Activated naive CD4-positive, alpha-beta T cell treated with anti-CD3 and anti-CD28 coated beads for 36 hours (primary cell): Measurements from ENCODE around the gene COQ9. TPM values are rescaled to one million over a fixed set of nuclear protein-coding genes. Genes with fewer than 3 reads are reported as not detected.
A peak's percentile ranks its signal among the peaks of the same experiment; 100 is the strongest.

Experiments
- CTCF ChIA-PET: fragments of 350-600 bp; sonication (Branson Sonifier 250); formaldehyde crosslinking; loops from one replicate; lab custom pipeline; 2021; ENCODE audit warnings: antibody characterized with exemption; lab: Charles Lee
- DNase-seq: peaks from one replicate; pipeline ENCODE4 v3.0.0-alpha.2; 2020
- H3K27ac Mint-ChIP-seq: one replicate; pipeline ENCODE4 v1.8.0; 2021; ENCODE audit warnings: mild to moderate bottlenecking, mixed read lengths
- H3K27me3 Mint-ChIP-seq: one replicate; pipeline ENCODE4 v1.8.0; 2021; ENCODE audit warnings: low read depth, mixed read lengths
- H3K36me3 Mint-ChIP-seq: one replicate; pipeline ENCODE4 v1.8.0; 2021; ENCODE audit warnings: low read depth, mixed read lengths
- H3K4me1 Mint-ChIP-seq: one replicate; pipeline ENCODE4 v1.8.0; 2021; ENCODE audit warnings: low read depth, mixed read lengths
- H3K4me3 Mint-ChIP-seq: one replicate; pipeline ENCODE4 v1.8.0; 2021; ENCODE audit warnings: mild to moderate bottlenecking, moderate library complexity, mixed read lengths
- H3K9me3 Mint-ChIP-seq: one replicate; pipeline ENCODE4 v1.8.0; 2021; ENCODE audit warnings: mixed read lengths
- intact Hi-C: fragments of 100-400 bp; cut with micrococcal nuclease; formaldehyde crosslinking; loops from one replicate; pipeline ENCODE4 v1.15.1; 2023
- total RNA-seq, 2 experiments: library from RNA; stranded (reverse); gene quantifications; one replicate each; pipeline ENCODE4 v1.2.3, GENCODE V29; 2021

The COQ9 gene
- total RNA-seq, 2 experiments from 2014 or later = 30.6 TPM

DNA sequence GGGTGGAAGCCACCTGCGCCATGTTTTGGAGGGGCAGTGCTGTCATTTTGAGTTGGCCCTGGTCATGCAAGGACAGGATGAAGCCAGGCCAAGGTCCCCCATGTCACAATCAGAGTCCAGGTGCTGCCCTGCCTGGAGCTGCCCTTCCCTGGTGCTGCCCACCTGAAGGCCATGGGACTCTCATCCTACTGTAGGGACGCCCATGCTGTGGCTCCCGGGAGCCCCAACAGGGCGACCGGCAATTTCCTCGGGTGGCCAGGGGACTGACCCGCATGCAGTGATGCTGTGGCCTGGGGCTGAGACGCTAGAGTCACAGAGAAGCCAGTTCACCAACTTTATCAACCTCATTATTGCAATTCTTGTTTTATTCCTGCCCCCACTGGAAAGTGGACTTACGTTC is 34.7 kb upstream of the COQ9 start:
- intact Hi-C loops = no loop called here
- peaks cover 5% of the 10 kb centered on the region for H3K4me1 Mint-ChIP-seq
- CTCF ChIA-PET = interaction anchor here (1.0 to 3.3 kb wide), 4 partner anchors 10 to 112 kb away, joined by 3 to 13 read pairs (median 6); no protein-coding TSS in a partner anchor

DNA sequence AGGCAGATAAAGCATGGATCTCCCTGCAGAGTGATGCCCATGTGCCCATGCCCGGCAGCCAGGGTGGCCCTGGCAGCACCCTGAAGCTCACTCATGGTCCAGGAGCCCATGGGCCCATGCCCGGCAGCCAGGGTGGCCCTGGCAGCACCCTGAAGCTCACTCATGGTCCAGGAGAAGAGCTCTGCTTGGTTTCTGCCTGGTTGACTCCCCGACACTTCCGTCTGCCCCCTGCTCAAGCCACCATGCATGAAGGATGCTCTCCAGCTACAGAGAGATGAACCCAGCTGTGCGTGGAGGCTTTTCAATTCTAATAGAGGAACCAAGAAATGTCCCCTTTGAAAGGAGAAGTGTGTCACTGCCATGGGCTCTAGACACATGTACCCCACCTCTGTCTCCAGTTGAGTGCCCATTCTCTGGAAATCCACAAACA is 34.0 kb upstream of the COQ9 start:
- no peaks in the 10 kb centered on the region for H3K27me3 Mint-ChIP-seq
- H3K27ac Mint-ChIP-seq = no peak overlapping the region
- H3K4me1 Mint-ChIP-seq = peaks cover 9% of the 10 kb centered on the region
- DNase-seq = no peak
- intact Hi-C loops = no loop called here
- H3K4me3 Mint-ChIP-seq = no peak overlapping the region
- CTCF ChIA-PET = interaction anchor here (1.0 to 3.3 kb wide), 3 partner anchors 9 to 113 kb away, joined by 3 to 13 read pairs (median 8); no protein-coding TSS in a partner anchor
- H3K9me3 Mint-ChIP-seq = no peaks in the 10 kb centered on the region
- no peaks in the 10 kb centered on the region for H3K36me3 Mint-ChIP-seq

More for the DNA sequence above, 34.7 kb upstream of the COQ9 start:
- DNase-seq = no peak
- no peak overlapping the region for H3K4me3 Mint-ChIP-seq
- H3K27ac Mint-ChIP-seq = no peak overlapping the region
- H3K9me3 Mint-ChIP-seq = no peaks in the 10 kb centered on the region
- no peaks in the 10 kb centered on the region for H3K27me3 Mint-ChIP-seq
- no peaks in the 10 kb centered on the region for H3K36me3 Mint-ChIP-seq

GRCh38 chr16:57413733-57414132 is 33.5 kb upstream of the COQ9 start:
- peaks cover 9% of the 10 kb centered on the region for H3K4me1 Mint-ChIP-seq
- intact Hi-C loops = no loop called here
- CTCF ChIA-PET = interaction anchor here (1.0 to 3.3 kb wide), 3 partner anchors 9 to 113 kb away, joined by 3 to 13 read pairs (median 8); no protein-coding TSS in a partner anchor
- DNase-seq = no peak
- no peaks in the 10 kb centered on the region for H3K27me3 Mint-ChIP-seq
- no peaks in the 10 kb centered on the region for H3K36me3 Mint-ChIP-seq
- H3K27ac Mint-ChIP-seq = no peak overlapping the region
- H3K9me3 Mint-ChIP-seq = no peaks in the 10 kb centered on the region
- no peak overlapping the region for H3K4me3 Mint-ChIP-seq

- no peaks in the 10 kb centered on the region for H3K27me3 Mint-ChIP-seq
- no peak overlapping the region for H3K4me3 Mint-ChIP-seq
- DNase-seq = no peak
- H3K9me3 Mint-ChIP-seq = no peaks in the 10 kb centered on the region
- H3K27ac Mint-ChIP-seq = no peak overlapping the region
- H3K4me1 Mint-ChIP-seq = peaks cover 16% of the 10 kb centered on the region
- CTCF ChIA-PET = interaction anchor here (0.6 to 5.4 kb wide), 22 partner anchors 16 to 331 kb away, joined by 3 to 191 read pairs (median 5); partner anchors contain the start of genes CIAPIN1, COQ9 and CPNE2
- intact Hi-C loops = loop anchor here (5.0 kb wide), 1 partner anchor 229 kb away; the partner anchor contains the start of genes PSME3IP1 and RSPRY1
- H3K36me3 Mint-ChIP-seq = no peaks in the 10 kb centered on the region
Observed at GRCh38 chr16:57416084-57416483, 31.2 kb upstream of the COQ9 start.

DNA sequence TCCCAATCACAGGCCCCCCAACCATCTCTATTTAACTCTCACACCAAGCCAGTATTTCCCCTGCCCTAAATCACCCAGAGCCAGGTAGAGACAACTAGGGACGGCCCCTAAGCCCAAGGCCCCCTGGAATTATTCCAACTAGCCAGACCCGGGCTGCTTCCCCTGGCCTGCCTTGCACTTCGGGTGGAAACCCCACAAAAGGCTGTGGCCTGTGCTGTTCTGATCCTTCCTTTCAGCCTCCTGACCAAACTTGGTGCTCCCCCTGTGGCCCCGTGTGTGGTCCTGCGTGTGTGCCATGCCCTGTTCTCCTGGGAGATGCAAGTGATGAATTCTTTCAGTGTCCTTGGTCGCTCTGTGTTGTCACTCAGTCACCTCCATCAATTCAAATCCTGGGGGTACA is 27.8 kb upstream of the COQ9 start:
- Mint-ChIP-seq H3K27ac (no peak overlapping the region), H3K36me3 (no peaks in the 10 kb centered on the region), H3K4me1 (peaks cover 16% of the 10 kb centered on the region), H3K4me3 (no peak overlapping the region), H3K27me3 (no peaks in the 10 kb centered on the region), H3K9me3 (no peaks in the 10 kb centered on the region)
- CTCF ChIA-PET = interaction anchor here (0.6 to 5.4 kb wide), 23 partner anchors 12 to 206 kb away, joined by 3 to 191 read pairs (median 4); partner anchors contain the start of gene POLR2C
- intact Hi-C loops = loop anchor here (1.0 to 5.0 kb wide), 5 partner anchors 14 to 232 kb away; partner anchors contain the start of genes POLR2C, PSME3IP1 and RSPRY1
- no peak for DNase-seq

DNA sequence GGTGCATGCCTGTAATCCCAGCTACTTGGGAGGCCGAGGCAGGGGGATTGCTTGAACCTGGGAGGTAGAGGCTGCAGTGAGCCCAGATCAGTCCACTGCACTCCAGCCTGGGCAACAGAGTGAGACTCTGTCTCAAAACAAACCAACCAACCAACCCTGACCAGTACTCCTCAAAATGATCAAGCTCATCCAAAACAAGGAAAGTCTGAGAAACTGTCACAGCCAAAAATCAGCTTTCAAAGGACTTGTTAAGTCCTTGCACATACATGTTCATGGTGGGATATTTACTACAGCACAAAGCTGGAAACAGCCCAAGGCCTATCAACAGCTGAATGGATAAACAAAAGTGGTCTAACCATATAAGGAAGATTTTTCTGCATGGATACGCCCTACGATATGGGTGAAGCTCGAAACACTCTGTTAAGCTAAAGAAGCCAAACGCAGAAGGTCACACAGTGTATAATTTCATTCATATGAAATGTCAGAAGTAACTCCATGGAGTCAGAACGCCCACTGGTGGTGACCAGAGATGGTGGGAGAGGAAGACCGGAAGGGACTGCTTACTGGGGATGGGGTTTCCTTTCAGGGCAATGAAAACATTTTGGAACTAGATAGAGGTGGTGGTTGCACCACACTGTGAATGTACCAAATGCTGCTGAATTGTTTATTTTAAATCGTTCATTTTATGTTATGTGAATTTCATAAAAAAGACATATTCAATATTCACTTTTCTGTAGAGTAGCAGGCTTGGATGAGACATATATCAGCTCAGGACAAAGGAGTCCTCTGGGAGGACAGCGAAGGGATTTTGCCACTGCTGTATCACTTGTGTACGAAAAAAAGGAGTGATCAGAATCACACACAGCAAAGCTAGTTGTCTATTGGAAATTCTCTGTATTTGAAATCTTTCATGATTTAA is 25.0 kb upstream of the COQ9 start:
- peaks cover 4% of the 10 kb centered on the region for H3K36me3 Mint-ChIP-seq
- H3K4me3 Mint-ChIP-seq = no peak overlapping the region
- CTCF ChIA-PET = interaction anchor here (0.5 to 2.0 kb wide), 10 partner anchors 10 to 338 kb away, joined by 3 to 11 read pairs (median 4); no protein-coding TSS in a partner anchor
- peak; percentile 33 for DNase-seq
- intact Hi-C loops = no loop called here
- H3K4me1 Mint-ChIP-seq = peaks cover 11% of the 10 kb centered on the region
- H3K27me3 Mint-ChIP-seq = no peaks in the 10 kb centered on the region
- no peak overlapping the region for H3K27ac Mint-ChIP-seq
- no peaks in the 10 kb centered on the region for H3K9me3 Mint-ChIP-seq

- DNase-seq = no peak
- Mint-ChIP-seq H3K9me3 (no peaks in the 10 kb centered on the region), H3K27me3 (no peaks in the 10 kb centered on the region), H3K4me1 (peaks cover 7% of the 10 kb centered on the region), H3K36me3 (peaks cover 10% of the 10 kb centered on the region), H3K27ac (no peak overlapping the region), H3K4me3 (no peak overlapping the region)
- intact Hi-C loops = no loop called here
- CTCF ChIA-PET = interaction anchor here (0.6 to 2.2 kb wide), 8 partner anchors 10 to 894 kb away, joined by 3 to 11 read pairs (median 4); no protein-coding TSS in a partner anchor
Observed at GRCh38 chr16:57423152-57423551, 24.1 kb upstream of the COQ9 start.

DNA sequence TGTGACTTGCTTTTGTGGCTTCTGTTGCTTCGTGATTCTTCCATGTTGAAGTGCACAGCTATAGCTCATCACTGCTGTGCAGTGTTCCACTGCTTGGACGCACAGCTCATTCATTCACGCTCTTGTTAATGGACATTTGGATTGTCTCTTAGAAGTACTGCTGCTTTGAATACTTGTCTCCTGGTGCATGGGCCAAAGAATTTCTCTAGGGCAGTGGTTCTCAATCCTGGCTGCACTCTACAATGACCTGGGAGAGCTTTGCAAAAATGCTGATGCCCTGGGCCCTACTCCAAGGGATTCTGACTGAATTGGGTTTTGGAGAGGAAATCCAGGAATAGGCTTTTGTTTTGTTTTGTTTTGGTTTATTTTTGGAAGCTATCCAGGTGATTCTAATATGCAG is 22.7 kb upstream of the COQ9 start:
- no peak for DNase-seq
- intact Hi-C loops = no loop called here
- no peak overlapping the region for H3K27ac Mint-ChIP-seq
- no peak overlapping the region for H3K4me3 Mint-ChIP-seq
- H3K36me3 Mint-ChIP-seq = peaks cover 16% of the 10 kb centered on the region
- CTCF ChIA-PET = interaction anchor here (0.6 to 2.2 kb wide), 4 partner anchors 9 to 124 kb away, joined by 3 to 6 read pairs (median 4); no protein-coding TSS in a partner anchor
- no peaks in the 10 kb centered on the region for H3K27me3 Mint-ChIP-seq
- no peaks in the 10 kb centered on the region for H3K9me3 Mint-ChIP-seq
- peaks cover 1% of the 10 kb centered on the region for H3K4me1 Mint-ChIP-seq

DNA sequence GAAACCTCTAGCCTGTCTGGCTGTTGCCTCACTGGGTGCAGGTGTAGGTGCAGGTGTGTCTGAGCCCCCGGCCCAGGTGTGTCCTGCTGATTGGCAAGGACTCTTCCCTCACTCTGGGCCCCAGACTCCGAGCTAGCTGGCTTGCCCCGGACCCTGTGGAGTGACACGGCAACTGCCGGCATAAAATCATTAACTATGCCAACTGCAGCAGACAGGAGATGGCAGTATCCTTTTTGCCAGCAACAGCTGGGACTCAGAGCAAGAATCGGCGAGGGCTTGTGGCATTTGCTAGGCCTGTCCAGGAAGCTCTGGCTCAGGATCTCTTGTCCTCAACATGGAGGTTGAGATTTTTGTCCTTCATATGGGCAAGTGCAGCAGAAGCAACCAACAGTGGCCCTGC is 20.9 kb upstream of the COQ9 start:
- Mint-ChIP-seq H3K4me3 (no peak overlapping the region), H3K27ac (no peak overlapping the region), H3K36me3 (peaks cover 28% of the 10 kb centered on the region), H3K27me3 (no peaks in the 10 kb centered on the region), H3K9me3 (no peaks in the 10 kb centered on the region), H3K4me1 (no peaks in the 10 kb centered on the region)
- intact Hi-C loops = no loop called here
- CTCF ChIA-PET = interaction anchor here (1.5 kb wide), 1 partner anchor 9 kb away, joined by 4 read pairs; no protein-coding TSS in a partner anchor
- DNase-seq = no peak

DNA sequence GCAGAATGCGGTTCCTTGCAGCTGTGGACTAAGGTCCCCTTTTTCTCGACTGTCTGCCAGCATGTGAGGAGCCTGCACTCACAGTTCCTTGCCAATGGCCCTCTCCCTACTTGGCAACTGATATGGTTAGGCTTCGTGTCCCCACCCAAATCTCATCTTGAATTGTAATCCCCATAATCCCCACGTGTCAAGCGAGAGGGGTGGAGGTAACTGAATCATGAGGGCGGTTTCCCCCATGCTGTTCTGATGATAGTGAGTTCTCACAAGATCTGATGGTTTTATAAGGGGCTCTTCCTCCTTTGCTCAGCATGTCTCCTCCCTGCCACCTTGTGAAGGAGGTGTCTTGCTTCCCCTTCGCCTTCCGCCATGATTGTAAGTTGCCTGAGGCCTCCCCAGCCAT is 20.0 kb upstream of the COQ9 start:
- Mint-ChIP-seq H3K36me3 (peaks cover 31% of the 10 kb centered on the region), H3K9me3 (no peaks in the 10 kb centered on the region), H3K27me3 (no peaks in the 10 kb centered on the region), H3K4me3 (no peak overlapping the region), H3K4me1 (no peaks in the 10 kb centered on the region), H3K27ac (no peak overlapping the region)
- no peak for DNase-seq
- CTCF ChIA-PET = interaction anchor here (0.6 to 1.5 kb wide), 2 partner anchors 10 to 24 kb away, joined by 3 to 4 read pairs; no protein-coding TSS in a partner anchor
- intact Hi-C loops = no loop called here

GRCh38 chr16:57427824-57428223 is 19.5 kb upstream of the COQ9 start:
- H3K4me3 Mint-ChIP-seq = no peak overlapping the region
- peaks cover 33% of the 10 kb centered on the region for H3K36me3 Mint-ChIP-seq
- no peaks in the 10 kb centered on the region for H3K27me3 Mint-ChIP-seq
- DNase-seq = no peak
- no peak overlapping the region for H3K27ac Mint-ChIP-seq
- peaks cover under 1% of the 10 kb centered on the region for H3K4me1 Mint-ChIP-seq
- CTCF ChIA-PET = no interaction called here
- H3K9me3 Mint-ChIP-seq = no peaks in the 10 kb centered on the region
- intact Hi-C loops = no loop called here

DNA sequence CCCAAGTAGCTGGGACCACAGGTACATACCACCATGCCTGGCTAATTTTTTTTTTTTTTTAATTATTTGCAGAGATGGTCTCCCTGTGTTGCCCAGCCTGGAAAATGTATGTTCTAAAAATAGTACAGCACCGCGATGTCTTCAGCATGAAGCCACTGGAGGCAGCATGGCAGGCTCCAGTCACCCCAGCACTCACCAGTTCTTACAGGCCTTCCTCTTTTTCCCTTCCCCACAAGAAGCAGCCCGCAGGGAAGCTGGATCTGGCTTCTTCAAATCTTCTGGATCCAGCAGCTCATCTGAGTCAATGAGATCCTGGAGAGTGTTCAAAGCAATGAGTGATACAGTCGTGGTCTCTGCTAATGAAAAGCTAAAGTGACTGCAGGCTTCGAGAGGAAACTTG is 16.3 kb upstream of the COQ9 start:
- Mint-ChIP-seq H3K9me3 (no peaks in the 10 kb centered on the region), H3K36me3 (peaks cover 47% of the 10 kb centered on the region), H3K27ac (no peak overlapping the region), H3K4me1 (peaks cover 25% of the 10 kb centered on the region), H3K4me3 (no peak overlapping the region), H3K27me3 (no peaks in the 10 kb centered on the region)
- CTCF ChIA-PET = interaction anchor here (0.9 to 5.5 kb wide), 3 partner anchors 12 to 43 kb away, joined by 3 to 53 read pairs (median 4); partner anchors contain the start of genes CIAPIN1 and COQ9
- intact Hi-C loops = no loop called here
- DNase-seq = no peak
